GM10847 (cell line): Measurements from ENCODE around the gene TAS1R3.

Experiments used
- POLR2A ChIP-seq: IDR thresholded peaks from 2 replicates; pipeline ENCODE4 v1.6.1; 2011; ENCODE audit not compliant: insufficient read length; ENCODE audit errors: extremely low read depth

TAS1R3 gene

DNA sequence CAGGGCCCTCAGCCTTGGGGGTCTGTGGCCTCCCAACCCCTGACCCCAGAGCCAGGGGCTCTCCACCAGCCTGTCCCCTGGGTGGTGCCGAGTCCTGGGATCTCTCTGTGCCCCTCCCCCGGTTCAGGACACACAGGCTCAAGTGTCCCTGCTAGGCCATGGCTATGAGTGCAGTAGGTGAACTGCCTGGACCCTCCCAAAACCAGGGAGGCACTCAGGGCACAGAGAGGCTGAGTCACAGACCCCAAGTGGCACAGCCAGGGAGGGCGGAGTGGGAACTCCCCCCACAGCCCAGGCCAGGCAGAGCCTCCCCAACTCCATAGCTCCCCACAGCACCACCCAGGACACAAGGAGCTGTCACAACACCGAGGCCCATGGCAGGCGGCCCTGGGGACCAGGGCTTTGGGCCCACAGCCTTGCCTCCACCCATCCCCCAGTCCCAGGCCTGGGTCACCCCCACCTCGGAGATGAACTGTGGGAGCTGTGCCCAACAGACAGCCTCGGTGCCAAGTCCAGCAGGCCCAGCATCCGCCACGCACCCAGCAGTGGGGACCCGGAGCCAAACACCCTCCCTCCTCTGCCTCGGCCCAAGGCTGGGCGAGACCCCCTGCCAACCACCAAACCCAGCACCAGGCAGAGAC, 14.9 kb downstream of the TAS1R3 start:
- no peak for TF ChIP-seq POLR2A

DNA sequence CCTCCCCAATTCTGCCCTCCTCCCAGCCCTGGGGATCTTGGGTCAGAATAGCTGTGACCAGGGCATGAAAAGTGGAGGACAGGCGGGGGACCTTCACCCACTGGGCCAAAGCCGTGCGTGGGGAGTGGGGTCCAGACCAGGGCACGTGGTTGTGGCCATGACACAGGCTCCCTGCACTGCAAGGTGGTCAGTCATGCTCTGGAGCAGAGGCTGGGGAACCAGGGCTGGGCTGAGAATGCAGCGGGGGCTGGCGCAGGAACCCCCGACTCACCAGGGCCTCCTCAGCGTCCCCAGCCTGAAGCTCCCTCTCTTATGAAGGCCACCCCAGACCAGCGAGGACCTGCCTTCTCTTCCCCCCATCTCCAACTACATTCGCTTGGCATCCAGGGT, 15.4 kb downstream of the TAS1R3 start:
- no peak for TF ChIP-seq POLR2A

DNA sequence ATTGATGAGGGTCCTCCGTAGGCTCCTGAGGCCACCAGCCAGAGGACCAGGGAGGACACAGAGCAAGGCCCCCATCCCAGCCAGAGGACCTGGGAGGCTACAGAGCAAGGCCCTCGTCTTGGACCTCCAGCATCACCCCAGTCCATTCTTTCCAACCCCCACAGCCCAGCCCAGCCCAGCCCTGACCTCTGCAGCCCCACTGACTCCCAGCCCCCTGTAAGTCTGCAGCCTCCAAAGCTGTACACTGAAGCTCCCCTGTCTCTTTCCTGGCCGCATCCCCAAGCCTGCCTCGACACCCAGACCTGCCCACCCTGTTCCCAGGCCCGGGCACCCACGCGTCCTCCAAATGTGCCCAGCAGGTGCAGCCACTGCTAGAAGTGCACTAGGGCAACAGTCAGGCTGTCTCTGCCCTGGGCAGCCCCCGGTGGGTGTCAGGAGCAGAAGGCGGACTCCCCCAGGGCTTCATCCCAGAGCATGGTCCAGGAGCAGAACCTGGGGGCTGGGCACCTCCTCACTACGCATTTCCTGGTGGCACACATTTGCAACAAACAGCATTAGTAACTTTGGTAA, 16.0 kb downstream of the TAS1R3 start:
- no peak for TF ChIP-seq POLR2A

DNA sequence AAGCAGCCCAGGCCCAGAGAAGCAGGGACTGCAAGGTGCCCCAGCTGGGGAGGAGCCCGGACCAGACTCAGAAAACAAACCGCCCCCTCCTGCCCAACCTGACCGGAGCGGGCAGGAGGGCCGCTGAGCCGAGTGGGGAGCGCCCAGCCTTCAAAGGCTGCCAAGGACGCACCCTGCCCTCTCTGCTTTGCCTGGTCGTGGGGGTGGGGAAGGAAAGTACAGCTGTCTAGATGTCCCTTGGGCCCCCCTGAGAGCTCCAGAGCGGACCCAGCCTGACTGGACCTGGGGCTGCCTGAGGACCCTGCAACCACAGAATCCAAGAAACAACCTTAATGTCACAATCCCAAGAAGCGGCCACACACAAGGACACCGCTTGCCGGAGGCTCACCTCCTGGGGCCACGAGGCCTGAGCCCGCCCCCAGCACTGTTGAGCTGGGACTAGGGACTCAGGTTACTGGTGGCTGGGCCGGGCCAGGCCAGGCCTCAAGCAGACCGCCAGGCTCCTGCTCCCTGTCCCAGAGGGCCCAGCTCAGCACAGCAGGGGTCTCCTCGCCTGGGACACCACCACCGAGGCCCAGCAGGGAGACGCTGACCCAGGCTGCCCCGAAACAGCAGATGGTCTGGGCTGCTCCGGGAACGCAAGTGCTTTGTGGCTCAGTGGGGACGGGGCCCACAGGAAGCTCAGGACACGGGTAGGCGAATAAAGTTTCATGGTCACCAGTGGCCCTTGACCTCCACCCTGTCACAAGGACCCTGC, 16.8 kb downstream of the TAS1R3 start:
- no peak for TF ChIP-seq POLR2A

DNA sequence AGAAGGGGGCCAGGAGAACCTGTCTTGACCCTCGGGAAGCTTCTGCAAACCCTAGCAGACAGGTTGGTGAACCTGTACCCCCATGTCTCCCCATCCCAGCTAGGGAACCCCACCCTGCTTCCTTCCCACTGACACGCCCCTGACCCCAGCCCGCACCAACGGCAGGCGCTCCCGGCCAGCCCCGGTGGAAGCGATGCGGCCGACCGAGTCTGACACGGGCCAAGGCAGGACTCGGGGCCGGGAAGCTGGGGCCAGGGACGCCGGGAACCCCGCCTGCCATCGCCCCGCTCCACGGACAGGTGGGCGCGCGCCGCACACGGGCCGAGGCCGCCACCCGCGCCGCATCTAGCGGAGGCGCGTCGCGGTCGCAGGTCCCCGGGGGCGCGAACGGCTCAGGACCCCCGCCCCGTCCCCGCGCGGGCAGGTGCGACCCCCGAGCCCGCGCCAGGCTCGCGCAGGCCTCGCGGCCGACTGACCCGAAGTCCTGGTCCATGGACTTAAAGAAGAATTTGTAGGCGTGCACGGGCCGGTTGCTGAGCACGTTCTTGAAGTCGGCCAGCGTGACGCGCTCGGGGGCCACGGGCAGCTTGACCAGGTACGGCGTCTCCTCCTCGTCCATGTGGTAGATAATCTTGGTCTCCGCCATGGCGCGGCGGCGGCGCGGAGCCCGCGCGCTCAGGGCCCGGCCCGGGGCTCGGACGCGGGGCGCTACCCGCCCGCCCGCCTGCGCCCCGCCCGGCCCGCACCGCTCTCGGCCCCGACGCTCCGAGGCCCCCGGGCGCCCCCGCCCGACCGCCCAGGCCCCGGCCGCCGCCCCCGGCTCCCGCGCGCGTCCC, 17.6 kb downstream of the TAS1R3 start:
- no peak for TF ChIP-seq POLR2A

DNA sequence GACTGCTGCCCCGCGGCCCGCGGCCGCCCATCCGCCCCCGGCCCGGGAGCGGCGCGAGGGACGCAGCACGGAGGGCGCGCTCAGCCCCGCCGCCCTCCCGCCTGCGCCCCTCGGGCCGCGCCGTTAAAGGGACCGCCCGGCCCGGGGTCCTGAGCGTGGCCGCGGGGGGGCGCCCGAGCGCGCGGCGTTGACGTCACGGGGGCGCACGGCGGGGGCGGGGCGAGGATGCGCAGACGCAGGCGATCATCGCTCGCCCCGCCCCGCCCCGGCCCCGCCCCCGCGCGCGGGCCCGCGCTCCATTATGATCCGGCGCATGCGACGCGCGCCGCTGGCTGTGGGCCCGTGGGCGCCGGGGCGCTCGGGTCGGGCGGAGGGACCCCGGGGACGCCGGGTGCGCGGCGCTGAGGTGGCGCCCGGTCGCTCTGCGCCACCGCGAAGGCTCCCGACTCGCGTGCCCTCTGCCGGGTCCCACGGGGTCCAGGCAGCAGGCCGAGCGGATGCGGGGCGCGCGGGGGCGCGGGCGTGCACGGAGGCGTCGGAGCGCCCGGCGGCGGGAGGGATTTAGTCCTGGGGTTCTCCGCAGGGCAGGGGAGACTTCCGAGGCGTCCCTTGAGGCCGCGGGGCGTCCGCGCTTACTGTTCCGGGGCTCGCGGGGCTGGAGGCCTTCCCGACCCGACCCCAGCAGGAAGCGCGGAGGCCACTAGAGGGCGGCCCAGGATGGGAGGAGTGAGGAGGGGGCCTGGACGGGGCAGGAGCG, 18.4 kb downstream of the TAS1R3 start, which contains the start of gene DVL1:
Gene DVL1 (minus strand): TSS at position 163 of the 757 bp plus-strand sequence. CDS start 353 bp downstream, outside the sequence.
- peak; percentile 79 for TF ChIP-seq POLR2A

DNA sequence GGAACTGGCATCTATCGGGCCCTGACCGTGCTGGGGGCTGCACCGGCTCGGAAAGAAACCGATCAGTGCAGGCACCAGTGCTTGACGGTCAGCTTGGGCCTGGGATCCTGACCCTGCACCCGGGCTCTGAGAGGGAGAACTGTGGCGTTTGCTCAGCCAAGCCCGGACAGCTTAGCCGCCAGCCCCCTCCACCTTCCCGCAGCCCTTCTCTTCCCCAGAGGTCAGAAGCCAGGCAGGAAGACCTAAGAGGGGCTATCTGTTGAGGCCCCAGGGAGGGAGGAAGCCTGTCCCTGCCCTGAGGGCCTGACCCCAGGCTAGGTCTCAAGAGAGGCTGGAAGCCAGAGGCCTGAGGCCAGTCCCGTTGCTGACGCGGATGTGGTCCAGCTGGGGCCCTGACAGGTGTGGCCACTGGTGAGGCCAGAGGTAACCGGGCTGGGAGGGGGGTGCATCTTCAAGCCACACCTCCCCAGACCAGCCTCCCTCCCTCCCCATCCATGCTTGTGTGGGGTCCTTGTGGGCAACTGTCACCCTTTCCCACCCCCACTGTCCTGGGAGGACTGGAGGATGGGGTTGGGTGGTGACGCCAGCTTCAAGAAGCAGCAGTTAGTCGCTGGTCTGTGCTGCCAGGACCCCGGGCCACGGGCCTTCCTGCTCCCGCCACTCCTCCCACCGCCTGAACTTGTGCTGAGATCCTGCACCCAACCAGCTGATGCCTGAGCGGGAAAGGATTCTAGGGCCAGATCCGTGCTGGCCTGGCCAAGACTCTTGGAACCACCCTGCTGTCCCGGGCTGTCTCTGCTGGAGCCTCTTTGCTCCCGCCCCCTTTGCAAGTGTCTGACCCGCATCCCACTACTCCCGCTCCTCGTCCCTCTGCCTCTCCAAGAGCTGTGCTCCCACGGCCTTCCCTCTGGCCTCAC, 20.7 kb downstream of the TAS1R3 start:
- TF ChIP-seq POLR2A, result no peak

DNA sequence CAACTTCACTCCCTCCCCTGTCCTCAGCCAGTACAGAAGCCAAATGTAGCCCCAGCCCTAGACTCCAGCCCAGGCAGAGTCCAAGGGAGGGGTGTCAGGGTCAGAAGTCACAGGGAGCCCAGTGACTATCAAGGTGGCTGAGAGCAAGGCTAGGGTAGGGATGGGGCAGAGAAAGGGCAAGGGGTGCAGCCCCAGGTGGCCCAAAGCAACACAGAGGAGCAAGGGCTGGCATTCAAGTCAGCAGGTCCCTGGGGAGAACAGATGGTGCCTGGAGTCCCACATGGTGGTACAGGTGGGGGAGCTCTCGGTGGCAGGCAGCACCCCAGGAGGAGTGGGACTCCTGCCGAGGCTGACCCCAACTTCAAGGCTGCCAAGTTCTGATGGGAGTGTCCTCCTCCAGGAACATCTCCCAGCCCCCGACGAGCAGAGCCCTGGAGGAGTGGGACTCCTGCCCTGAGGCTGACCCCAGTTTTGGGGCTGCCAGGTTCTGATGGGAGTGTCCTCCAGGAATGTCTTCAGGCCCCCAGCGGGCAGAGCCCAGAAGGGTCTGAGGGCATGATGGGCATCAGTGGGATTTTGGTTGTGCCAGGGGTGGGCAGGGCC, 21.8 kb downstream of the TAS1R3 start:
- TF ChIP-seq POLR2A, result no peak

DNA sequence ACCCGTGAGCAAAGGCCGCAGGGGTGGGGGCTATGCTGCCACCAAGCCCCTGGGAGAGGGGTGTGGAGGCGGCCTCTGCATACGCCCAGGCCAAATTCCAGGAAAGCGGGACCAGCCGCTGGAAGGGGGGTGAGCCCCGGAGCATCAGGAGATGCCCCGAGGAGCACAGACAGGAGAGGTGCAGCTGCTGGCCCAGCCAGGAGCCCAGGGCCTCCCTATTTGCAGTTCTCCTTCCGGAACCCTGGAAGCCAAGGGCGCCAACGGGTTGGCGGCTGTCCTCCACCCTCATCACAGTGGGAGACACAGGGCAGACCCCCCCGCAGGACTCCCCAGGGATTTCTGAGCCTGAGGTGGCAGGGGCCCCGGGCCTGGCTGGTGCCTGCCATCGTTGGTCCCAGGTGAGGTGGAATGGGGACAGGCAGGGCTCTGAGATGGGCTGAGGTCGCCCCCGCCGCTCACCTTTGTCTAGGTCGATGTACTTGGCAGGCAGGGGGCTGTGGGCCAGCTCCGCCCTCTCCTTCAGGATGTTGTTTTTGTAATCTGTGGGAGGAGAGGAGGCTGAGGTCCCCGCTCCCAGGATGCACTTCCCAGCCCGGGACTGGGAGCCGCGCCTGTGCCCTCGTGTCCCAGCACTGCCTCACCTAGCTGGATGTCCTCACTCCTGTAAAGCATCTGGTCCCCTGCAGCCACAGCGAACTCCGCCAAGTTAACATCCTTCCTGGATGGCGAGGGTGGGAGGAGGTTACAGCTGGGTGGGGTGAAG, 22.5 kb downstream of the TAS1R3 start:
- TF ChIP-seq POLR2A, result no peak

DNA sequence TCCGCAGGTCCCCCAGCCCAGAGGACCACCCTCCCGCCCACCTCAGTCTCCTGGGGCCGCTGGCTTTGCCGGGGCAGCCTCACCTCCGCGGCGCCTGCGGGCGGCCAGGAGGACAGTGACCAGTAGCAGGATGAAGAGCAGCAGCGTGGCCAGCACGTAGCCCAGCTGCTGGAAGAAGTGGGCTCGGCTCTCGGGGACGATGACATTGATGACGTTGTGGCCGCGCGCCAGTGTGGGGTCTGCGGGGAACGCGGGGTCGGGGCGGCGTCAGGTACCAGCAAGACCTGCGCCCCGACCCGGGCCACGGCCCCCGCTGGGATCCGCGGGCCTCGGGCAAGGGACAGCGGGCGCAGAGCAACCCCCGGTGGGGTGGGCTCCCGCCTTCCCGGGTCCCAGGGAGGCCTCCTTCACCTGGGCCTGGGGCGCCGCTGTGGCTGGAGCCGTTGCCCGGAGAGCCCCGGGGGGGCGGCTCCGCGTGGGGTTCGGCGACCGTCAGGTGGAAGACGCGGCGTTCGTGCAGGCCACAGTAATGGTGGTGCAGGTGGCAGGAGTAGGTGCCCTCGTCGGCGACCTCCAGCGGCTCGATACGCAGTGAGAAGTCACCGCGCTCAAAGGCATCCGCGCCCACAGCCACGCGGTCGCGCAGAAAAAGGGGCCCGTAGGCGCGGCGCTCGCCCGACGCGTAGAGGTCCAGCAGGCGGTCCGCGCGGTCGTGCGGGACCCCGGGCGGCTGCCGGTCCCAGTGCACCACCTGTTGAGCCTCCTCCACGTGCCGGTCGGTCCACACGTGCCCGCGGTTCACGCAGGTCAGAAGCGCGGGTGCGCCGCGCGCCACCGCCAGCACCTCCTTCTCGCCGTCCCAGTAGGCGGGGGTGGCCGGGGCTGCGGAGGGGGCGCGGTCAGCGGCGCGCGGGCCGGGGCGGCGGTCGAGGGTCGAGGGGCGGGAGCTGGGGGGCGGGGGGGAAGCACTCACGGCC, 23.5 kb downstream of the TAS1R3 start:
- TF ChIP-seq POLR2A, result no peak

DNA sequence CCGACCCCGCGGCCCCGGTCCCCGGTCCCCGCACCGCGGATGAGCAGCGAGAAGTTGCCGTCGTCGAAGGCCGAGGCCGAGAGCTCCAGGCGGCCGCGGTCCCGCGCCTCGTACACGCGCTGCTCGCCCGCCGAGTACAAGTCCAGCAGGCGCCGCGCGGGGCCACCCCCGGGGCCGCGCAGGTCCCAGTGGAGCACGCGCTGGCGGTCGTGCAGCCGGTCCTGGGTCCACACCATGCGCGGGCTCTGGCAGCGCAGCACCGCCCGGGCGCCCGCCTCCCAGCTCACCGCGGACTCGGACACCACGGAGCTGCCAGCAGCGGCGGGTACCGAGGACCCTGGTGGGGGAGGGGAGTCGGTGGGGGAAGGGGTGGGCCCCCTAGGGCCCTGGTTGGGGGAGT, 24.3 kb downstream of the TAS1R3 start:
- TF ChIP-seq POLR2A, result no peak
